CD4-positive, CD25-positive, alpha-beta regulatory T cell (primary cell): ENCODE measurements around the gene RORB. TPM values are rescaled to one million over a fixed set of nuclear protein-coding genes. Genes with fewer than 3 reads are reported as not detected.

Experiments used
- ATAC-seq, 2 donors: fragments of 150-1000 bp; cut with Tn5 transposase; one replicate each; pipeline ENCODE4 v1.10.0; 2021; ENCODE audit warnings: low read depth in 2 of 2, moderate number of reproducible peaks in 2 of 2, moderate library complexity in 1 of 2
- DNase-seq, 3 donors: peaks; one replicate each; pipeline versions ENCODE4 v3.0.0 to v3.0.0-alpha.2; 2012 to 2022; ENCODE audit warnings: mixed read lengths in 1 of 3
- H3K27ac ChIP-seq: one replicate; pipeline ENCODE4 v1.7.0; 2013; ENCODE audit warnings: mild to moderate bottlenecking, low read length; ENCODE audit not compliant: insufficient read depth, poor library complexity, severe bottlenecking
- H3K27me3 ChIP-seq: one replicate; pipeline ENCODE4 v1.7.0; 2013; ENCODE audit warnings: low read length; ENCODE audit not compliant: control insufficient read depth, insufficient read depth
- H3K36me3 ChIP-seq: one replicate; pipeline ENCODE4 v1.7.0; 2013; ENCODE audit warnings: mild to moderate bottlenecking, low read length, moderate library complexity; ENCODE audit not compliant: control insufficient read depth, insufficient read depth
- H3K4me1 ChIP-seq: 2 replicates; pipeline ENCODE4 v1.7.0; 2013; ENCODE audit warnings: mild to moderate bottlenecking, low read length; ENCODE audit not compliant: insufficient read depth, control insufficient read depth, poor library complexity, severe bottlenecking
- H3K4me3 ChIP-seq: one replicate; pipeline ENCODE4 v1.7.0; 2013; ENCODE audit warnings: low read depth, mild to moderate bottlenecking, low read length, moderate library complexity
- H3K9me3 ChIP-seq, 2 experiments: 1 replicate in 1 of 2; 2 replicates in 1 of 2; pipeline ENCODE4 v1.7.0; 2013; ENCODE audit warnings: low read length in 2 of 2, mild to moderate bottlenecking in 1 of 2, moderate library complexity in 1 of 2; ENCODE audit not compliant: control insufficient read depth in 2 of 2
- H3K27ac Mint-ChIP-seq, 3 donors: one replicate each; pipeline ENCODE4 v1.8.0; 2020 to 2022; ENCODE audit warnings: mild to moderate bottlenecking in 3 of 3, mixed read lengths in 3 of 3, moderate library complexity in 2 of 3
- H3K27me3 Mint-ChIP-seq: one replicate; pipeline ENCODE4 v1.8.0; 2022; ENCODE audit warnings: mild to moderate bottlenecking, mixed read lengths
- H3K36me3 Mint-ChIP-seq: one replicate; pipeline ENCODE4 v1.8.0; 2020; ENCODE audit warnings: mixed read lengths
- H3K4me1 Mint-ChIP-seq, 4 donors: one replicate each; pipeline ENCODE4 v1.8.0; 2020 to 2022; ENCODE audit warnings: mixed read lengths in 4 of 4, mild to moderate bottlenecking in 1 of 4
- H3K4me3 Mint-ChIP-seq, 4 donors: one replicate each; pipeline ENCODE4 v1.8.0; 2020 to 2022; ENCODE audit warnings: mild to moderate bottlenecking in 4 of 4, mixed read lengths in 4 of 4, moderate library complexity in 3 of 4
- H3K9me3 Mint-ChIP-seq, 7 donors: one replicate each; pipeline ENCODE4 v1.8.0; 2020 to 2022; ENCODE audit warnings: mixed read lengths in 7 of 7, mild to moderate bottlenecking in 3 of 7, moderate library complexity in 2 of 7
- polyA plus RNA-seq, 4 donors: library from polyadenylated mRNA; unstranded; fragments of 300-500 nt; fragmentation: Illumina TruSeq; gene quantifications; one replicate each; pipeline ENCODE4 v1.2.3, GENCODE V29; 2021
- total RNA-seq: library from RNA; stranded (reverse); gene quantifications from one replicate; pipeline ENCODE4 v1.2.3, GENCODE V29; 2022

Gene RORB
- total and polyA plus RNA-seq, 5 donors from 2014 or later, result not detected

- no peaks in the 10 kb centered on the region for H3K9me3 ChIP-seq
- Mint-ChIP-seq H3K36me3 (no peaks in the 10 kb centered on the region), H3K4me3 (no peak overlapping the region), H3K9me3 (no peaks in the 10 kb centered on the region), H3K27ac (no peak overlapping the region), H3K4me1 (peaks cover 0 to 2% (median under 1%) of the 10 kb centered on the region in 4 donors), H3K27me3 (peaks cover 26% of the 10 kb centered on the region)
- ATAC-seq (no peak), DNase-seq (no peak)
- peaks cover 13% of the 10 kb centered on the region for H3K27me3 ChIP-seq
- H3K27ac ChIP-seq, result no peak overlapping the region
- H3K4me3 ChIP-seq, result no peak overlapping the region
- no peaks in the 10 kb centered on the region for H3K36me3 ChIP-seq
- H3K4me1 ChIP-seq, result no peaks in the 10 kb centered on the region
Observed at GRCh38 chr9:74742191-74742790, 245.2 kb downstream of the RORB start.
